ENCODE data around the gene DCAF4.

- no peak for TF ChIP-seq POLR2A (IDR thresholded peaks at IDR 0.05)
- TF ChIP-seq, protein P1, sequence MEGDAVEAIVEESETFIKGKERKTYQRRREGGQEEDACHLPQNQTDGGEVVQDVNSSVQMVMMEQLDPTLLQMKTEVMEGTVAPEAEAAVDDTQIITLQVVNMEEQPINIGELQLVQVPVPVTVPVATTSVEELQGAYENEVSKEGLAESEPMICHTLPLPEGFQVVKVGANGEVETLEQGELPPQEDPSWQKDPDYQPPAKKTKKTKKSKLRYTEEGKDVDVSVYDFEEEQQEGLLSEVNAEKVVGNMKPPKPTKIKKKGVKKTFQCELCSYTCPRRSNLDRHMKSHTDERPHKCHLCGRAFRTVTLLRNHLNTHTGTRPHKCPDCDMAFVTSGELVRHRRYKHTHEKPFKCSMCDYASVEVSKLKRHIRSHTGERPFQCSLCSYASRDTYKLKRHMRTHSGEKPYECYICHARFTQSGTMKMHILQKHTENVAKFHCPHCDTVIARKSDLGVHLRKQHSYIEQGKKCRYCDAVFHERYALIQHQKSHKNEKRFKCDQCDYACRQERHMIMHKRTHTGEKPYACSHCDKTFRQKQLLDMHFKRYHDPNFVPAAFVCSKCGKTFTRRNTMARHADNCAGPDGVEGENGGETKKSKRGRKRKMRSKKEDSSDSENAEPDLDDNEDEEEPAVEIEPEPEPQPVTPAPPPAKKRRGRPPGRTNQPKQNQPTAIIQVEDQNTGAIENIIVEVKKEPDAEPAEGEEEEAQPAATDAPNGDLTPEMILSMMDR (IDR thresholded peaks at IDR 0.05): no peak
Observed at GRCh38 chr14:72932893-72933292, 6.6 kb downstream of the DCAF4 start.

All from thyroid gland (tissue), 4 donors.